Liver (tissue), 3 donors: Measurements from ENCODE around the gene SNRNP27.

Experiments used
- ATF3 ChIP-seq: IDR thresholded peaks from 2 replicates; pipeline ENCODE4 v1.6.1; 2016; ENCODE audit warnings: antibody characterized with exemption
- RAD21 ChIP-seq, 2 donors: IDR thresholded peaks; 2 replicates each; pipeline ENCODE4 v1.6.1; 2016; ENCODE audit warnings: antibody characterized with exemption in 2 of 2, mild to moderate bottlenecking in 2 of 2
- SP1 ChIP-seq: IDR thresholded peaks from 2 replicates; pipeline ENCODE4 v1.6.1; 2018; ENCODE audit warnings: antibody characterized with exemption, mild to moderate bottlenecking
- TAF1 ChIP-seq: conservative IDR thresholded peaks from 2 replicates; pipeline ENCODE4 v1.6.1; 2016; ENCODE audit warnings: antibody characterized with exemption, mild to moderate bottlenecking
- YY1 ChIP-seq: IDR thresholded peaks from 2 replicates; pipeline ENCODE4 v1.6.1; 2016; ENCODE audit warnings: antibody characterized with exemption, mild to moderate bottlenecking
- ZBTB33 ChIP-seq: IDR thresholded peaks from 2 replicates; pipeline ENCODE4 v1.6.1; 2016; ENCODE audit warnings: antibody characterized with exemption
- TF ChIP-seq, protein P1 (sequence below): fragments of 150-350 bp; IDR thresholded peaks from 2 replicates; pipeline ENCODE4 v1.5.1; 2017; ENCODE audit warnings: improper control_type of control experiment, low read depth, low read length; ENCODE audit not compliant: missing input control
- TF ChIP-seq, protein P2 (sequence below): IDR thresholded peaks from 2 replicates; pipeline ENCODE4 v1.6.1; 2016; ENCODE audit warnings: antibody characterized with exemption
- donor health status: healthy.
- donor health status: healthy.

DNA sequence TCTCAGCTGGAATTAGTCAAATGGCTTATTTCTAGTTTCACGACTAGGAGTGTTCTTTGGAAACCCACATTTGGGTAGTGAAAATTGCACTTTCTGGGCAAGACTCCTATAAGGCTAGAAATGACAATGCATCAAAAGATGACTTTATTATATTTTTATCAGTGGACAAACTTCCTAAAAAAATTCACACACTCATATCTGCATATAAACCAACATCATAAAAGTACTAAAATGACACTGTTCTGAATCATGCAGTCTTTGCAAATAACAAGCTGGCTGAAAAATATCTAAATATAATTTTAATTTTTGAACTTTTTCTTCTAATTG, 38.8 kb downstream of the SNRNP27 start:
- TF ChIP-seq, protein P1, sequence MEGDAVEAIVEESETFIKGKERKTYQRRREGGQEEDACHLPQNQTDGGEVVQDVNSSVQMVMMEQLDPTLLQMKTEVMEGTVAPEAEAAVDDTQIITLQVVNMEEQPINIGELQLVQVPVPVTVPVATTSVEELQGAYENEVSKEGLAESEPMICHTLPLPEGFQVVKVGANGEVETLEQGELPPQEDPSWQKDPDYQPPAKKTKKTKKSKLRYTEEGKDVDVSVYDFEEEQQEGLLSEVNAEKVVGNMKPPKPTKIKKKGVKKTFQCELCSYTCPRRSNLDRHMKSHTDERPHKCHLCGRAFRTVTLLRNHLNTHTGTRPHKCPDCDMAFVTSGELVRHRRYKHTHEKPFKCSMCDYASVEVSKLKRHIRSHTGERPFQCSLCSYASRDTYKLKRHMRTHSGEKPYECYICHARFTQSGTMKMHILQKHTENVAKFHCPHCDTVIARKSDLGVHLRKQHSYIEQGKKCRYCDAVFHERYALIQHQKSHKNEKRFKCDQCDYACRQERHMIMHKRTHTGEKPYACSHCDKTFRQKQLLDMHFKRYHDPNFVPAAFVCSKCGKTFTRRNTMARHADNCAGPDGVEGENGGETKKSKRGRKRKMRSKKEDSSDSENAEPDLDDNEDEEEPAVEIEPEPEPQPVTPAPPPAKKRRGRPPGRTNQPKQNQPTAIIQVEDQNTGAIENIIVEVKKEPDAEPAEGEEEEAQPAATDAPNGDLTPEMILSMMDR, result no peak
- no peak for TF ChIP-seq SP1
- TF ChIP-seq, protein P2, sequence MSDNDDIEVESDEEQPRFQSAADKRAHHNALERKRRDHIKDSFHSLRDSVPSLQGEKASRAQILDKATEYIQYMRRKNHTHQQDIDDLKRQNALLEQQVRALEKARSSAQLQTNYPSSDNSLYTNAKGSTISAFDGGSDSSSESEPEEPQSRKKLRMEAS, result no peak
- TF ChIP-seq ZBTB33, result no peak
- TF ChIP-seq RAD21 (IDR thresholded peaks at IDR 0.05), result no peak
- TF ChIP-seq YY1, result no peak
- TF ChIP-seq TAF1, result no peak
- TF ChIP-seq ATF3, result no peak
